GM12801 (cell line): ENCODE results near the gene ELMO1.

Experiments
- CTCF ChIP-seq: IDR thresholded peaks from one replicate; pipeline ENCODE4 v1.5.1; 2011; ENCODE audit warnings: control low read depth; ENCODE audit not compliant: insufficient read length; ENCODE audit errors: extremely low read depth

ELMO1 gene

GRCh38 chr7:37256631-37257030, 192.0 kb downstream of the ELMO1 start:
- TF ChIP-seq CTCF: no peak

- no peak for TF ChIP-seq CTCF
Observed at GRCh38 chr7:37255327-37255944, 193.2 kb downstream of the ELMO1 start.

- no peak for TF ChIP-seq CTCF
Observed at GRCh38 chr7:37251222-37251621, 197.4 kb downstream of the ELMO1 start.

GRCh38 chr7:37249240-37249639, 199.4 kb downstream of the ELMO1 start:
- TF ChIP-seq CTCF: no peak

GRCh38 chr7:37248396-37248861, 200.2 kb downstream of the ELMO1 start:
- TF ChIP-seq CTCF: no peak

- TF ChIP-seq CTCF: no peak
Observed at GRCh38 chr7:37247861-37248260, 200.8 kb downstream of the ELMO1 start.

- no peak for TF ChIP-seq CTCF
Observed at GRCh38 chr7:37245590-37245989, 203.1 kb downstream of the ELMO1 start.
